Mucosa of descending colon (tissue), 3 donors: ENCODE measurements around the gene C5orf46. TPM values are rescaled to one million over a fixed set of nuclear protein-coding genes. Genes with fewer than 3 reads are reported as not detected.

ENCODE experiments used
- ATAC-seq: fragments of 200-7000 bp; cut with Tn5 transposase; one replicate; pipeline ENCODE4 v1.9.1; 2020; ENCODE audit warnings: mild to moderate bottlenecking, moderate library complexity
- DNase-seq, 3 donors: peaks; one replicate each; pipeline ENCODE4 v3.0.0-alpha.2; 2020
- H3K36me3 ChIP-seq: fragments of 200-600 bp; one replicate; pipeline ENCODE4 v1.8.0; 2021; ENCODE audit warnings: low read depth, mild to moderate bottlenecking
- H3K4me1 ChIP-seq: fragments of 200-600 bp; one replicate; pipeline ENCODE4 v1.8.0; 2021; ENCODE audit warnings: low read depth, mild to moderate bottlenecking
- H3K4me3 ChIP-seq: fragments of 200-600 bp; one replicate; pipeline ENCODE4 v1.8.0; 2021; ENCODE audit warnings: mild to moderate bottlenecking
- H3K9me3 ChIP-seq: fragments of 200-600 bp; one replicate; pipeline ENCODE4 v1.8.0; 2021; ENCODE audit warnings: mild to moderate bottlenecking
- intact Hi-C, 2 donors: fragments of 100-400 bp; cut with DNase I in 1 of 2; cut with micrococcal nuclease in 1 of 2; formaldehyde crosslinking; loops; one replicate each; pipeline versions ENCODE4 v1.11.0 to v1.11.1; 2022; cut with DNase I, micrococcal nuclease
- total RNA-seq, 3 donors: library from RNA; stranded (reverse); fragmentation: NEBNext Ultra II Directional in 2 of 3; extraction: Animal tissue kit (Norgen Biotek cat#: 25700) in 2 of 3; gene quantifications; one replicate each; pipeline versions ENCODE4 v1.2.1 to v1.2.4, GENCODE V29; 2021 to 2023
- TF ChIP-seq, protein P1 (sequence below): fragments of 200-600 bp; IDR thresholded peaks from one replicate; pipeline ENCODE4 v1.8.0; 2022; ENCODE audit warnings: antibody characterized with exemption, mild to moderate bottlenecking
- donor health status: DM: no; HTN: no; CAD: no; lungs with moderate emphysema.
- donor health status: DM: no; HTN: no; CAD: no.
- donor health status: DM: no; HTN: yes; CAD: no.

C5orf46 gene
- total RNA-seq, 3 donors from 2014 or later, result not detected

- TF ChIP-seq, protein P1, sequence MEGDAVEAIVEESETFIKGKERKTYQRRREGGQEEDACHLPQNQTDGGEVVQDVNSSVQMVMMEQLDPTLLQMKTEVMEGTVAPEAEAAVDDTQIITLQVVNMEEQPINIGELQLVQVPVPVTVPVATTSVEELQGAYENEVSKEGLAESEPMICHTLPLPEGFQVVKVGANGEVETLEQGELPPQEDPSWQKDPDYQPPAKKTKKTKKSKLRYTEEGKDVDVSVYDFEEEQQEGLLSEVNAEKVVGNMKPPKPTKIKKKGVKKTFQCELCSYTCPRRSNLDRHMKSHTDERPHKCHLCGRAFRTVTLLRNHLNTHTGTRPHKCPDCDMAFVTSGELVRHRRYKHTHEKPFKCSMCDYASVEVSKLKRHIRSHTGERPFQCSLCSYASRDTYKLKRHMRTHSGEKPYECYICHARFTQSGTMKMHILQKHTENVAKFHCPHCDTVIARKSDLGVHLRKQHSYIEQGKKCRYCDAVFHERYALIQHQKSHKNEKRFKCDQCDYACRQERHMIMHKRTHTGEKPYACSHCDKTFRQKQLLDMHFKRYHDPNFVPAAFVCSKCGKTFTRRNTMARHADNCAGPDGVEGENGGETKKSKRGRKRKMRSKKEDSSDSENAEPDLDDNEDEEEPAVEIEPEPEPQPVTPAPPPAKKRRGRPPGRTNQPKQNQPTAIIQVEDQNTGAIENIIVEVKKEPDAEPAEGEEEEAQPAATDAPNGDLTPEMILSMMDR, result peak; percentile 75
- Histone ChIP-seq H3K4me1 (peaks cover 9% of the 10 kb centered on the region), H3K36me3 (no peaks in the 10 kb centered on the region), H3K4me3 (no peak overlapping the region), H3K9me3 (no peaks in the 10 kb centered on the region)
- ATAC-seq (peak; percentile 75), DNase-seq (peak in 2 of 3 donors; percentile 35 to 91)
- intact Hi-C loops, result no loop called here
Observed at GRCh38 chr5:147857302-147858129, 48.8 kb downstream of the C5orf46 start.

DNA sequence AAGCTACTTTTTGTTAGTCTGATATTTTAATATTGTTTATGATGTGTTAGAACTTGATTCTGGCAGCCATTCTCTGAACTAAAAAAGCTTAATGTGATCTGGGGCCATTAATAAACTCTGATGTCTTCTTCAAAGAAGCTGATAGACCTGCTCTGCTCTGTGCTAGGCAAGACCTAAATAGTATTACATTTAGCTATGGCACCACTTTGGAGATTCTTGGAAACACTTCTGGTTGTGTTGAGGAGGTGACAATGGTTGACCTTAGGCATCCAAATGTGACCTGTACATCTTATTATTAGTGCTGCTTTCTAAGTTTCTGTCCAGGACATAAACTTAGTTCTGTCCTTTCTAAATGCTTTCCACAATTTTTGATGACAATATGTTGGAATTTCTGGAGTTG is 49.5 kb downstream of the C5orf46 start:
- ATAC-seq, result no peak
- TF ChIP-seq, protein P1, result no peak
- H3K4me1 ChIP-seq, result peaks cover 9% of the 10 kb centered on the region
- DNase-seq, result no peak
- H3K36me3 ChIP-seq, result no peaks in the 10 kb centered on the region
- H3K4me3 ChIP-seq, result no peak overlapping the region
- H3K9me3 ChIP-seq, result no peaks in the 10 kb centered on the region
- intact Hi-C loops, result no loop called here

GRCh38 chr5:147855774-147856069 is 50.6 kb downstream of the C5orf46 start:
- Histone ChIP-seq H3K9me3 (no peaks in the 10 kb centered on the region), H3K4me1 (peaks cover 9% of the 10 kb centered on the region), H3K36me3 (no peaks in the 10 kb centered on the region), H3K4me3 (no peak overlapping the region)
- DNase-seq (no peak), ATAC-seq (no peak)
- TF ChIP-seq, protein P1, result no peak
- intact Hi-C loops, result no loop called here

DNA sequence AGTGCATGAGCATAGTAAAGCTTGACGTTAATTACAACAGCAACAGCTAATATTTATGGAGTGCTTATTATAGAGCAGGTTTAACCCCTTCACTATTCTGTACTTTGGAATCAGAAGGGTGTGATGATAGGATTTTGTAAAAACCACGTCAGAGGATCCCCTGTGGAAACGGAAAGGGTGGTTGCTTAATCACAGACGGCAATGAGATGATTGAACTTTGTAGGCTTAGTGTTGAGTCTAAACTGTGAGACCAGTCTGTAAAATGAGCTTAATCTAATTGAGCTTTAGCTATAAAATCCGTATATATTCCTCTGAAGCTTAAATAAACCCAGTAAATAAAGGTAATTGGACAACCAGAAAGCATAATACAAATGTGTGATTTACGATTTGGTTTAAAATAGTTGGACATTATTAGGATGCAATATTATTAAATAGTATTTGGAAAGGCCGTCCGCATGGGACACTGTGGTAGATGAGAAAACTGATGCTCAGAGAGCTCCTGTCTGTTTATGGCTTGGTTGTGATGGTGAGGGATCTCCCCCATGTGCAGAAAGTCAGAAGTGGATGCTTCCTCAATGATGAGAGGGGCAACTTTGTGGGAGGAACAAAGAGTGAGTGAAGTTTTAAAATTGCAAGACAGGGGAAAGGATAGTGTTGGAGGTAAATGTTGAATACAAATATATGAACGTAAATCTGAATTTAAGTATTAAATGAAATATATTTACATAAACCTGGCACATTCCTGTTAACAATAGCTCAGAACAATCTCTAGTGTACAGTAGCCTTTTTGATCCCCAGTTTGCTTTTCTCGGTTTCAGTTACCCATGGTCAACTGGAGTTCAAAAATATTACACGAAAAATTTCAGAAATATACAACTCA is 51.2 kb downstream of the C5orf46 start:
- DNase-seq (no peak), ATAC-seq (no peak)
- intact Hi-C loops, result no loop called here
- peaks cover 4% of the 10 kb centered on the region for H3K4me1 ChIP-seq
- TF ChIP-seq, protein P1, result no peak
- no peak overlapping the region for H3K4me3 ChIP-seq
- H3K36me3 ChIP-seq, result no peaks in the 10 kb centered on the region
- H3K9me3 ChIP-seq, result no peaks in the 10 kb centered on the region

- H3K4me3 ChIP-seq, result no peak overlapping the region
- DNase-seq (no peak), ATAC-seq (no peak)
- H3K4me1 ChIP-seq, result no peaks in the 10 kb centered on the region
- TF ChIP-seq, protein P1, result no peak
- H3K9me3 ChIP-seq, result no peaks in the 10 kb centered on the region
- no peaks in the 10 kb centered on the region for H3K36me3 ChIP-seq
- intact Hi-C loops, result no loop called here
Observed at GRCh38 chr5:147854331-147854730, 52.0 kb downstream of the C5orf46 start.
